ENCODE data around the gene ARHGAP31.
"Not testable (repeated sequence)": the region's sequence is repeated elsewhere in the genome, so short reads cannot be mapped to it uniquely, and the experiment has no call there.

ARHGAP31 gene

DNA sequence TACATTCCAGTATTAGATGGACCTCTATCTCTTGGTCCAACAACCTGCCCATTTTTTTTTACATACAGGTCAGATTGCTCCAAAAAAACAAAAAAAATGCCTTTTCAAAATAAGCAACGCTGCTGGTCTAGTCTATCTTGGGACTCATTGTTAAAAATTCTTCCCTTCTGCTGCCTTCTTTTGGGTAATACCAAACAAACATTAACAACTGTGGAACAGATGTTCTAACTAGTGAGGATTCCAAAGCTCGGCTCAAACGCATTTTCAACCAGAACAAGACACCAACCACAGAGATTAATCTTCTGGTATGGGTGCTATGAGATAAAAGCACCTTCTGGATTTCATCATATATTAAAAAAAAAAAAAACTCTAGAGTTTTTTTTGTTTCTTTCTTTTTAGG lies 24.7 kb downstream of the ARHGAP31 start:
- in situ Hi-C loops (cut with HindIII; ENCODE audit: low sequenced_read_pairs), result no loop called here

DNA sequence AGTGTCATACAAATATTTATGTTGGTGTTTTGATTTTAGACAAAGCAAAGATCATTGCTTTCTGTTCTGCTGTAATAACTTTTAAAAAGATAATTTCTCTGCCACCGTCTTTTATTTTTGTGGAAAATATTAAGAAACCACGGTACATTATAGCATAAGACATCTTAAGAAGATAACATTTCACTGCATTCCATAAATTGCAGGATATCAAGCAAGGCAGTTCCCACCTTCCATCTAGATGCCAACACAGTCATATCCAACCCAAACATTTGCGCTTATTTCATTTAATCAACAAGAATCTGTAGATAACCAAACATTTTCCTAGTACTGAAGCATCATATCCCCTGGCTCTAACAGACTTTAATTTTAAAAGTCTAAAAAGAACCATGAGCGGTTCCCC lies 25.1 kb downstream of the ARHGAP31 start:
- in situ Hi-C loops (cut with HindIII; ENCODE audit: low sequenced_read_pairs), result no loop called here

DNA sequence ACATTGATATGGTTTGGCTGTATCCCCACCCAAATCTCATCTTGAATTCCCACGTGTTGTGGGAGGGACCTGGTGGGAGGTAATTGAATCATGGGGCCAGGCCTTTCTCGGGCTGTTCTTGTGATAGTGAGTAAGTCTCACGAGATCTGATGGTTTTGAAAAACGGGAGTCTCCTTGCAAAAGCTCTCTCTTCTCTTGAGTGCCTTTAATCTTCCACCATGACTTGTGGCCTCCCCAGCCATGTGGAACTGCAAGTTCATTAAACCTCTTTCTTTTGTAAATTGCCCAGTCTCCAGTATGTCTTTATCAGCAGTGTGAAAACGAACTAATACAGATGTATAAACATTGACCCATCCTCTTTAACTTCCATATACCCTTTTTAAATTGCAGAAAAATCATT lies 26.6 kb downstream of the ARHGAP31 start:
- in situ Hi-C loops (cut with HindIII; ENCODE audit: low sequenced_read_pairs), result not testable (repeated sequence)

DNA sequence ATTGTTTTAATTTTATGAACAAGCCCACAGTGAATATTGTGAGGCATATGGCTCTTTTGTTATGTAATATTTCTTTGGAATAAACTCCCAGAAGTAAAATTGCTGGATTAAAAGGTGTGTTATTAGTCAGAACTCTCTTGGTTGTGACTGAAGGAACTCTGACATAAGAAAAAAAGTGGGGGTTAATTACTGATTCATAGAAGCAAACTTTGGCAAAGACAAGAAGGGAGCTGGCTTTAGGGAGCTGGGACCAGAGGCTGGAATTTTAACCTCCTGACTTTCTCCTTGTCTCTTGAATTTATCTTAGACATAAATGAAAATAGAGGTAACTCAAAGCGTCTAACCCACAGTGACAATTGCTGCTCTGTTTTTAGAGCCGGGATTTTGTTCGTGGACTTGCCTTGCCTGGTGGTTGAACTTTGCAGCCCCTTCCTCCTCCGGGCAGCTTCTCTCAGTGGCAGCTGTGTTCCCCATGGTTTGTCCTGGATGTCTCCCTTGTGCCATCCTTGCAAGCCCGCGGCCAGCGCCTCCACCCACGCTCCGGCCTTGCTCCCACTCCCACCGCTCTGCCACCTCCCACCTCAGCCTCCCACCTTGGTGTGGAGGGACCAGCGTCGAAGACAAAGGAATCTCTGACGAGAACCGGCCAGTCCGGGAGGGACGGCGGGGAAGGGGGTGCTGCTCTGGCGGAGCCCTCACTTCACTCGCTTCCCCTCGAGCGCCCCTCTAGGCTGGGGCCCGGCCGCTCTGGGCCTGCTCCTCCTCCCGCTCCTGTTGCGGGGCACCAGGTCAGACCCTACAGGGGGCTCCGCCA lies 28.0 kb downstream of the ARHGAP31 start:
- in situ Hi-C loops (cut with HindIII; ENCODE audit: low sequenced_read_pairs), result no loop called here

DNA sequence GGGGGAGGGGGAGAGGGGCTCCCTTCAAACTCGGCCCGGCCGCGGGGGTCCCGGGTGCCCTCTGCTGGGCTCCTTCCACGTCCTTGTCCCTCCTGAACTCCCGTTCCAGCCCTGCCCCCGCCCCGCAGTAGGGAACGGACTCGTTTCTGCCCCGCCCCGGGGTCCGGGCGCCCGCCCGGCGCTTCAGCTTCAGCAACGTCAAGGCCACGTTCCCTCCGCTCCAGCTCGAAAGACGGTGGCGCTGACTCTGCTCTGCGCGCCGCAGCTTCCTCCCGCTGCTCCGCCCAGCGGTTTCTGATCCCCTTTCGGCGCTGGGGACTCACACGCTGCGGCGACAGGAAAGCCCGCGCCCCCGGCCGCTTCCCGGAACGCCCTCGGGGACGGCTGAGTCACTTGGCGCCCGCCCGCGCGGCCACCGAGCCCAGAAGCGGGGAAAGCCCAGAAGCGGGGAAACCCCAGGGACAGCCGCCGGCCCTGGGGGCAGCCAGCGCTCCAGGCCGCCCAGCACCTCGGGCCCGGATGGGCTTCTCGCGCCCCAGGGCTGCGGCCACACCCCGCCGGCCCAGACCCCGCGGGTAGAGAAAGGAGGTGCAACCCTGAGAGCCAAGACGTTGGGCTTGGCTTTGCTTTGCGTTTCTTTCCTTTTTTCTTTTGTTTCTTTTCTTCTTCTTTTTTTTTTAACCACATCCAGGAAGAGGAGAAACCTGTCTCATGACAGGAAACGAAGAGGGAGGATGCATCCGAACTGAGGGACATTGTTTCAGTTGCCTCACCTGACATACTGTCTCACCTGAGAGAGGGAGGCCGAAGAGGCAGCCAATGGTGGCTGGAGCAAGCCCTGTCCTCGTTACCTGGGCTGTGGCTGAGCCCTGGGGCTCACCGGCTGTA lies 28.9 kb downstream of the ARHGAP31 start:
- in situ Hi-C loops (cut with HindIII; ENCODE audit: low sequenced_read_pairs), result no loop called here

DNA sequence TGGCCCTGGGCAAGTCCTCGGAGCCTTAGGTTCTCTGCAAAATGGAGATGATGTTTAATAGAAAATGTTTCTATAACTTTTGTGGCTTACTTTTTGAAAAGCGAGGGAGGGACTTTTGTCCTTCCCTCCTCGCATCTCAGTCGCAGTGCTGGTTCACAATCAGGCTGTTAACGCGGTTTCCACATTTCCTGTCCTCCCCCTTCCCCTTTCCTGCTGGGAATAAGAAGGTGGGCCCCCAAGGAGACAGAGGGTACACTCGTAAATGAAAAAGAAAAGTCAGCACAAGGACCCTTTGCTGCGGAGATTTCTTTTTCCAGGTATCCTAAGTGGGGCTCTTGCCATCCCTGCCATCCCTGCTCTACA lies 29.5 kb downstream of the ARHGAP31 start:
- in situ Hi-C loops (cut with HindIII; ENCODE audit: low sequenced_read_pairs), result no loop called here

DNA sequence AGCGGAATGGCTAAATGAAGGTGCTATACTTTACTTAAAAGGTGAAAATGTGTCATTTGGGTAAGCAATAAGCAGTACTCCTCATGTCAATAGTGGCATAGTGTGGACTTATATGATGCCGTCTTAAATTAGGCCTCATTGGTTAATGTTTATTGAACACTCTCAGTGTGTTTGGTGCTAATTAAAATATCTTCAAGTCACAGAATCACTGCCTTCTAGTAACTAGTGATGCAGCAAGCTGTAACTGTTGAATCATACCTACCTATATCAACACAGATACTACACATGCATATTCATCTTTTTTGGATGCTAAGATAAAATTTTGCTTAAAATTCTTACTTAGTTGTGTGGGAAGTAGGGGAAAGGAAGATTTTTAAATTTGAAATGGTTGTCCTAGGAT lies 30.7 kb downstream of the ARHGAP31 start:
- in situ Hi-C loops (cut with HindIII; ENCODE audit: low sequenced_read_pairs), result no loop called here

DNA sequence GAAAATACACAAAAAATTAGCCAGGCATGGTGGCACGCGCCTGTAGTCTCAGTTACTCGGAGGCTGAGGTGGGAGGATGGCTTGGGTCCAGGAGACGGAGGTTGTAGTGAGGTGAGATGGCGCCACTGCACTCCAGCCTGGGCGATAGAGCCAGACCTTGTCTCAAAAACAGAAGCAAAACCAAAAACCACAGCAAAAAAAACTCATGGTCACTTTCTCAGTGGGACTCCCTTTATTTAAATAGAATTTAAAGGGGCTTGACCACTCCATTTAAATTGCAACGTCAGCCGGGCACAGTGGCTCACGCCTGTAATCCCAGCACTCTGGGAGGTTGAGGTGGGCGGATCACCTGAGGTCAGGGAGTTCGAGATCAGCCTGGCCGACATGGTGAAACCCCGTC lies 32.8 kb downstream of the ARHGAP31 start:
- in situ Hi-C loops (cut with HindIII; ENCODE audit: low sequenced_read_pairs), result no loop called here

DNA sequence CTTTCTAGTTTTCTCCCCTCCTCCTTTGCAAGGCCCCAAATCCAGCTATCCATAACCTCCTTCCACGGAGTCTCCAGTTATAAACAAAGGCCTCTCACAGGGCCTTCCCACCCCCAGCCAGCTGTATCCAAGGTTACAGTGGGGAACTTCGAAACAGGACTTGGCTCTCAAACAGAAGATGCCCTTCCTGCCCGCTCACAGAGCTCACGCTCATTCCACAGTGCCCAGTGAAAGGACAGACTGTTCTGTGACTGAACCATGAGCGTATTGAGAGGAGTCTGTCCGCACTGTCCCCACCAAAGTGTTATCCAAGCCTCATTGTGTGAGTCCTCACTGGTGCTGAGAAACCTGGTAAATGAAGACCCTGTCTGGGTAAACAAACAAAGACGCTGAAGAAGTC lies 35.4 kb downstream of the ARHGAP31 start:
- in situ Hi-C loops (cut with HindIII; ENCODE audit: low sequenced_read_pairs), result no loop called here

DNA sequence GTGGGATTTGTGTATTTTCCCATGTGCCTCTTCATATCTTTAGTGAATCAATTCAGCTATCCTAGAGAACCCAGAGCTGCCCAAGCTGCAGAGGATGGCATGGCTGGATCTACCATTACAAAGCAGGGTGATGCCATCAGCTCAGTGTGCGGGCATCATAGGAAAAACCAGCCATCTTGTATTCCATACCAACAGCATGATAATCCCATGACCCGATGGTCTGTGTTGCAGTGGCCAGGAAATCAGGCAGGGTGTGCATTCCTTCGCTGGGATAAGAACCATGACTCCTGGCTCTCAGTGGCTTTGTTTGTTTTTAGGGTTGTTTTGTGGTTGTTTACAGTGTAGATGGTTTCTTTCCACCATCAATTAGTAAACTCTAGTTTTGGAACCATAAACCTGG lies 36.0 kb downstream of the ARHGAP31 start:
- in situ Hi-C loops (cut with HindIII; ENCODE audit: low sequenced_read_pairs), result no loop called here

DNA sequence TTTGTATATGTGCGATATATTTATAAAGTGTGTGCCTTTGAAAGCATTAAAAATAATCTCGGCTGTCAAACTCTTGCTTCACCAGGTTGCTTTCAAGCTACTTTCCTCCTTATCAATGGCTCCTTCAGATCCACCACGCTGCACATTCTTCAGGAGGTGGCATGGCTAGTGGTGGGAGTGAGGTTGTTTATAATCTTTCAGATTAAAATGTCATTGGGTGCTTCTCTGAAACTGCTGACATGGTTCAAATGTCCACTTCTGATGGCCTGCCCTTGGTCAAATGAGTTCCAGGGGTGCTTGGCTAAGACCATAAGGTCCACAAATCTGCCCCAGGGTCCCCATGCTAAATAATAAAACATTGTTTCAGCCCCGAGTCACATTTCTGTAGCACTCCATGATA lies 36.7 kb downstream of the ARHGAP31 start:
- in situ Hi-C loops (cut with HindIII; ENCODE audit: low sequenced_read_pairs), result no loop called here

DNA sequence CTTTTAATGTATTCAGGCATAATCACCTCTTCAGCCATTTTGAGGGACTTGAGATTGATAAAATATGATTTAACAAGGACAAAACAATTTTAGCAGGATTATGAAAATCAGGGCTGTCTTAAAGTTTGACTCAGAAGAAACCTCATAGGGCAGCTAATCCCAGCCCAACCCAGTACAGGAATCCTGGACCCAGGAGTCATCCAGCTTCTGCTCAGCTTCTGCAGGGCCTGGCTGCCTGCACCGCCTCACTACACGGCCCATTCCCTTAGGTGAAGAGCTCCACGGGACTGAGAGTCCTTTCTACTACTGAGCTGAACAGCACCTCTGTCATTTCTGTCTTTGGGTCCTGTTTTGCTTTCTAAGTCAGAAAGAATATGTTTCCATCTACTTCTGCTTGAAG lies 37.5 kb downstream of the ARHGAP31 start:
- in situ Hi-C loops (cut with HindIII; ENCODE audit: low sequenced_read_pairs), result no loop called here

DNA sequence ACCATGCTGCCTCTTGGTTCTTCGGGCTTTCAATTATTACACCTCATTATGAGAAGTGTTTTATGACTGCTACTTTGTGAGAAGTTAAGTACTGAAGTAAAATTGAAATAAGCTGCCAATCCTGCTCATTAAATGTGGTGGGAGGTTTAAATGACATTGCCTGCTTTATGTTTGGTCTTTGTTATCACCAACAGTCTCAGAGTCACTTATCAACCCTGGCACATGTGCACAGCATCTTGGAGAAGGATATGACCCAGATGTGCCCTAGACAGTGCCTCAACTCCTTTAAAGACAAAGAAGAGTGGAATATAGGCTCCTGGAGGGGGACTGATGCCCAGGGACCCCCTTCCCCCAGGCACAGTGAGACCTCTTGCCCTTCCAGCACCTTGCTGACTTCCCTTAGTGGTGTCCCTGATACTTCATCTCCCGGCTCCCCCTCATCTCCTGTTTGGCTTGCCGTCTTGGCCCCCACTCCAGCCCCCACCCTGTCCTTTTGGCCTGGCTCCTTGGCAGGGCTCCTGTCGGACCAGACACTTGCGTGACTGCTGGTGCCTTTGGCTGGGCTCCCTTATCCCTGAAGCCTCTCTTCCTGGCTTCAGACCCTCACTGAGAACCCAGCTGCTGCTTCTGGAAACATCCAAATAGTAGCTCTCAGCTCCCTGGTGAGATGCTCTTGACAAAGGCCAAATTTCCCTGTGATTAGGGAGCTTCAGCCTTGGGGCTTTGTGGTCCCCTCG lies 39.8 kb downstream of the ARHGAP31 start:
- in situ Hi-C loops (cut with HindIII; ENCODE audit: low sequenced_read_pairs), result no loop called here

DNA sequence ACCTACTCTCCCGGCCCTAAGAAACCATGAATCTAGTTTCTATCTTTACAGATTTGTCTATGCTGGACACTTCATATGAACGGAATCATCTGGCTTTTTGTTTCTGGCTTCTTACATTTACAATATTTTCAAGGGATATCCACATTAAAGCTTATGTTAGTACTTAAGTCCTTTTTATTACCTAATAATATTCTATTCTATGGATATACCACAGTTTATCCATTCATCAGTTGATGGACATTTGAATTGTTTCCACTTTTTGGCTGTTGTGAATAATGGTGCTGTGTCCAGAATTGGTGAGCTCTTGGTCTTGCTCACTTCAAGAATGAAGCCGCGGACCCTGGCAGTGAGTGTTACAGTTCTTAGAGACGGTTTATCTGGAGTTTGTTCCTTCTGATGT lies 42.6 kb downstream of the ARHGAP31 start:
- in situ Hi-C loops (cut with HindIII; ENCODE audit: low sequenced_read_pairs), result no loop called here

DNA sequence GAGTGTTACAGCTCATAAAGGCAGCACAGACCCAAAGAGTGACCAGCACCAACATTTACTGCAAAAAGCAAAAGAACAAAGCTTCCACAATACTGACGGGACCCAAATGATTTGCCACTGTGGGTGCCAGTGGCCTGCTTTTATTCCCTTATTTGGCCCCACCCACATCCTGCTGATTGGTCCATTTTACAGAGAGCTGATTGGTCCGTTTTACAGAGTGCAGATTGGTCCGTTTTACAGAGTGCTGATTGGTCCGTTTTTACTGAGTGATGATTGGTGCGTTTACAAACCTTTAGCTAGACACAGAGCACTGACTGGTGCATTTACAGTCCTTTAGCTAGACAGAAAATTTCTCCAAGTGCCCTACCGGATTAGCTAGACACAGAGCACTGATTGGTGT lies 43.2 kb downstream of the ARHGAP31 start:
- in situ Hi-C loops (cut with HindIII; ENCODE audit: low sequenced_read_pairs), result not testable (repeated sequence)

DNA sequence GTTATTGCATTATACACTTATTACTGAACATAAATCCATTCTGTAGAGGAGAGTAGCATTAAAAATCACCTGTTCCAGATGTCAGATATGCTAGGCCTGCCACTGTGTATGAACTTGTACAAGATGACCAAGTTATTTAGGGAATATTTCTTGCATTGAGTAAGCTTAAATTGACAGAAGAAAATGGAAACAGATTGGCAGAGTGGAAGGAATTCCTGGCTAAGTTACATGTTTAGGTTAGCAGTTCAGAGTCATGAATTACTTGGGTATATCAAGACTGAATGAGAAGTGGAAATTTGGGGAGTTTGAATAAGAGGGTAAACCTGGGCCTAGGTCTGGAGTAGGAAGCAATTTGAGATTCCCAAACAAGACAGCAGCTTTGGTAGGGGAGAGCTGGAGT lies 44.6 kb downstream of the ARHGAP31 start:
- in situ Hi-C loops (cut with HindIII; ENCODE audit: low sequenced_read_pairs), result no loop called here

DNA sequence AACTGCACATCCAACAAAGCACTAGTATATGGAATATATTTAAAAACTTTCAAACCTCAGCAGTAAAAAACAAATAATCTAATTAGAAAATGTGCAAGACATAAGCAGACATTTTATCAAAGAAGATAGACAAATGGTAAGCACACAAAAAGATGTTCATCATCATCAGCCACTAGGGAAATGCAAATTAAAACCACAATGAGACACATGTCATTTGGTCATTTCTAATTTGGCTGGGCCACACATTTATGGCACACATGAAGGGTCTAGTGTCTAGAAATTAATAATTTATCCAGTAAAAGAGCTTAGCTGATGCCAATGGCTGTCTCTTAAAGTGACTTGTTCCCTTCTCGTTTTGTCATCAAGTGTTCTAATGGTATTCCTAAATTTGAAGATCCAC lies 45.8 kb downstream of the ARHGAP31 start:
- in situ Hi-C loops (cut with HindIII; ENCODE audit: low sequenced_read_pairs), result no loop called here

DNA sequence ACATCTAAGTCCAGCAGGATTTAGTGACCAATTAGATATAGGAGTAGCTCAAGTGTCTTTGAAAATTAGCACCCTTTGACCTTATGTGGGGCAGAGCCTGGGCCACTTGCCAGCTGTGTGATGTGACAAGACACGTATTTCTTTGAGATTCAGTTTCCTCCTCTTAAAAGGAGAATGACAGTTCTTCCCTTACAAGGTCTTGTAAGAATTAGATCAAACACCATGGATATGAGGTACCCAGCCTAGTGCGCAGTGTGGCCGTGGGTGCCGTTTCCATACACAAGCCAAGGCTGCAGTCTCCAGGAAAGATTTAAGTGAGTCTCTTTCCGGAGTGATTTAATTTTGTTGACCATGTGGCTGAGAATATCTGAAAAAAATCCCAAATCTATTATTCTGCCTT lies 46.3 kb downstream of the ARHGAP31 start:
- in situ Hi-C loops (cut with HindIII; ENCODE audit: low sequenced_read_pairs), result no loop called here

DNA sequence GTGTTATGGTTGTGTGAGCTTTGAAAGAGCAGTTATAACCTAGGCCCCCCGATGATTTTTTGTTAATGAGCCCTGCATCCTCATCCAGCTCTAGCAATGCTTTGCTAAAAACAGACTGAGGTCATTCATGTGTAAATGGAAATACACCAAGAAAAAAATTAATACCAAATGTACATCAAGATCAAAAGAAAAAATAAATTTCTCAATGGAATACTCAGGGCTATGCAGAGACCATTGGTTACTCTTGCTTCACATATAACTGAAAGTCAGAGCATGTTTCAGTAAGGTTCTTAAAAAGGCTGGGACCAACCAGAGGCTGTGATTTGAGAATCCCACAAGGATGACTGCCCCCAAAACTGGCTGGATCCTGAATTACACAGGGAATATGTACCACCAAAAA lies 48.0 kb downstream of the ARHGAP31 start:
- in situ Hi-C loops (cut with HindIII; ENCODE audit: low sequenced_read_pairs), result no loop called here

DNA sequence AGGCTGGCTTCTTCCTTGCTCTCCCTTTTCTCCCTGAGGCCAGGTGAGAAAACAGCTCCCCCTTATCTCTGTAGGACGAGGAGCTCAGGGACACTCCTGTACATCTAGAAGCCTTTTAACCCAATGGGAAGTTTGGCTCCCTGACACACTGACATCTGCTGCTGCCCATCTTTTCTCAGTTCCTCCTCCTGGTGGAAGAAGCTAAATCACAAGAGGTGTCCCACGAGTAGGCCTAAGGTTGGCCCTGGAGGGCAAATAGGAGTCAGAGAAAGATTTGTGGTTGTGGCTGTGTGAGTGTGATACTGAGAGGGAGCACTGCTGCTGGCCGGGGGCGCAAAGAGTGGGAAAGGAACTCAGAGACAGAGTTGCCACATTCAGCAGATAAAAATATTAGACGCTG lies 49.5 kb downstream of the ARHGAP31 start:
- in situ Hi-C loops (cut with HindIII; ENCODE audit: low sequenced_read_pairs), result no loop called here

DNA sequence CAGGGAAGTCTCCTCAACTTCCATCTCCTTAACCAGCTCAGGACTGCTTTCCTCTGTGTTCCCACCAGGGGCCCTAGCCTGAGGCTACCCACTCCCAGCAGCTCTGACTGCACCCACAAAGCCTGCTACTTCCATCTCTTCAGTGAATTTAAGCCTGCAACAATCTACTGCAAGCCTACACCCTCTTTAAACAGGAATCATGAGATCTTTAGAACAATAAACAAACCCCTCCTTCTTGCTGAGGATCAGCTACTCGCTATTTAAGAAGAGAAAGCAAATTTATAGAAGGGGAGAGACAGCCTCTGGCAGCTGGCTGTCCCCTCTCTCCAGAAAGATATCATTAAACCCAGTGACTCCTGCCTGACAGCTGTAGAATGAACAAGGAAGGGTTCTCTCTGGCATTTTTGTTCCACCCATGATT lies 51.9 kb downstream of the ARHGAP31 start:
- in situ Hi-C loops (cut with HindIII; ENCODE audit: low sequenced_read_pairs), result loop anchor here (5.0 kb wide), 1 partner anchor 104 kb away; the partner anchor contains the start of gene B4GALT4
